Measurements from ENCODE around the gene WFDC11.
A peak's percentile ranks its signal among the peaks of the same experiment; 100 is the strongest.

The WFDC11 gene

DNA sequence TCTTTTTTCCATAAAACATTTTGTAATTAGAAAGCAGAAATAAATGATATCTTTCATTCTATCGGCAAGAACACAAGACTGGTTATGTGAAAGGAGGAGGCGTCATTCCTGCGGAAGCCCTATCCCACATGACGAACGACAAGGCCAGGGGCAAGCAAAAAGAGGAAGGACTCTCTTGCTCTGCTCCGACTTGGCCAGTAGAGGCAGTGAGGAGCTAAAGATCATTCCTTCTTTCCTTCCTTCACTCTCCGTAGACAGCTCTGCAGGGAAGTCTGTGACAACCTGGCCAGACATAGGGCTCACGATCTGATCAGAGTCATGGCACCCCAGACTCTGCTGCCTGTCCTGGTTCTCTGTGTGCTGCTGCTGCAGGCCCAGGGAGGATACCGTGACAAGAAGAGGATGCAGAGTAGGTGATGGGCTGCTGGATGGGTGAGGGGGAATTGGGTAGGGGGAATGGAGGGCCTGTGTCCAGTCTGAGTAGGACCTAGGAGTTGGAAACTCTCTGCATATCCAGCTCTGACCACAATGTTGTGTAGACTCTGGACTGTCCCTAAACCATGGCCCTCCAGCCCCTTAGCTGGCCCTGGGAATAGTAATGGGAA, 40.4 kb downstream of the WFDC11 start, which contains the start of gene WFDC10A:
WFDC10A (plus strand) TSS at position 244 of the 605 bp plus-strand sequence; CDS start at position 319, 75 bp downstream.
- TF ChIP-seq, protein P1, sequence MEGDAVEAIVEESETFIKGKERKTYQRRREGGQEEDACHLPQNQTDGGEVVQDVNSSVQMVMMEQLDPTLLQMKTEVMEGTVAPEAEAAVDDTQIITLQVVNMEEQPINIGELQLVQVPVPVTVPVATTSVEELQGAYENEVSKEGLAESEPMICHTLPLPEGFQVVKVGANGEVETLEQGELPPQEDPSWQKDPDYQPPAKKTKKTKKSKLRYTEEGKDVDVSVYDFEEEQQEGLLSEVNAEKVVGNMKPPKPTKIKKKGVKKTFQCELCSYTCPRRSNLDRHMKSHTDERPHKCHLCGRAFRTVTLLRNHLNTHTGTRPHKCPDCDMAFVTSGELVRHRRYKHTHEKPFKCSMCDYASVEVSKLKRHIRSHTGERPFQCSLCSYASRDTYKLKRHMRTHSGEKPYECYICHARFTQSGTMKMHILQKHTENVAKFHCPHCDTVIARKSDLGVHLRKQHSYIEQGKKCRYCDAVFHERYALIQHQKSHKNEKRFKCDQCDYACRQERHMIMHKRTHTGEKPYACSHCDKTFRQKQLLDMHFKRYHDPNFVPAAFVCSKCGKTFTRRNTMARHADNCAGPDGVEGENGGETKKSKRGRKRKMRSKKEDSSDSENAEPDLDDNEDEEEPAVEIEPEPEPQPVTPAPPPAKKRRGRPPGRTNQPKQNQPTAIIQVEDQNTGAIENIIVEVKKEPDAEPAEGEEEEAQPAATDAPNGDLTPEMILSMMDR (IDR thresholded peaks at IDR 0.05) = peak; percentile 83

DNA sequence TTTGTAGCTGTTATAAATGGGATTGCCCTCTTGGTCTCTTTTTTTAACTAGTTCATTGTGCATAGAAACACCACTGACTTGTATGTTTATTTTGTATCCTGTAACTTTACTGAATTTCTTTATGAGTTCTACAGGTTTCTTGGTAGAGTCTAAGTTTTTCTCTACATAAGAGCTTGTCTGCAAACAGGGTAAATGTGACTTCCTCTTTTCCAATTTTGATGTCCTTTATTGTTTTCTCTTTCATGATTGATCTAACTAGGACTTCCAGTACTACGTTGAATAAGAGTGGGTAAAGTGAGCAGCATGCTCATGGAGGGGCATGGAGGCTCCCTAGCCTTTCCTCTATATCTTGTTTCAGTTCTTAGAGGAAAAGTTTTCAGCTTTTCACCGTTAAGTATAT, 43.5 kb downstream of the WFDC11 start:
- TF ChIP-seq, protein P1 (IDR thresholded peaks at IDR 0.05) = no peak

DNA sequence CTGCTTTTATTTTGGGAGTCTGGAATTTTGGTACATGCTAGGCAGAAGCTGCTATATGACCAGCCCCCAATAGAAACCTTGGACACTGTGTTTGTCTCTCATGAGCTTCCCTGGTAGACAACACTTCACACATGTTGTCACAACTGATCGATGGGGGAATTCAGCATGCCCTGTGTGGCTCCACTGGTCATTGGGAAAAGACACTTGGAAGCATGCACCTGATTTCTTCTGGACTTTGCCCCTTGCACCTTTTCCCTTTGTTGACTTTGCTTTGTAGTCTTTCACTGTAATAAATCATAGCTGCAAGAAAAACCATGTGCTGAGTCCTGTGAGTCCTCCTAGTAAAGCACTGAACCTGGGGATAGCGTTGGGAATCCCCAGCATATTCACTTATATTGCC, 48.4 kb downstream of the WFDC11 start:
- TF ChIP-seq, protein P1 (IDR thresholded peaks at IDR 0.05) = no peak

DNA sequence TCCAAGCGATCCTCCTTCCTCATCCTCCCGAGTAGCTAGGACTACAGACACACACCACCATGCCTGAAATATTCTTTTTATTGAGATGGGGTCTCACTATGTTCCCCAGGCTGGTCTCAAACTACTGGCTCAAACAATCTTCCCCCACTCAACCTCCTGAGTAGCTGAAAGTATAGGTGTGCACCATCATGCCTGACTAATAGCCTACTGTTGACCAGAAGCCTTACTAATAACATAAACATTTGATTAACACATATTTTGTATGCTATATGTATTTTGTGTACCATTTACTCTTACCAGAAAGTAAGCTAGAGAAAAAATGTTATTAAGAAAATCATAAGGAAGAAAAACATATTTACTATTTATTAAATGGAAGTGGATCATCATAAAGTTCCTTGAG, 52.4 kb downstream of the WFDC11 start:
- TF ChIP-seq, protein P1 (IDR thresholded peaks at IDR 0.05) = no peak

DNA sequence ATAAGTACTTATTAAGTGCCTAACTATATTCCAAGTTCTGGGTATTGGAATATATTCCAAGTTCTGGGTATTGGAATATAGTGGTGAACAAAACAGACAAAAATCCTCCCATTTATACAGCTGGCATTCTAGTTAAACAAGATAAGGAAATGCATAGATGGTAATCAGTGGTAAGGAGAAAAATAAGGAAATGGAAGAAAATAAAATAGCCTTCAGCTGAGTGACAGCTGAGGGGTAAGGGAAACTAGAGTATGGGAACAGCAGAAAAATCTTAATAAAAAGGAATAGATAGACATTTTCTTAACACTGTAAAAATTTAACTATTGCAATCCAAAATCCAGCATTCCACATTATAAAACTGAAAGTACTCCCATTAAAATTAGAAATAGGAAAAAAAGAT, 57.7 kb downstream of the WFDC11 start:
- TF ChIP-seq, protein P1 (IDR thresholded peaks at IDR 0.05) = no peak

DNA sequence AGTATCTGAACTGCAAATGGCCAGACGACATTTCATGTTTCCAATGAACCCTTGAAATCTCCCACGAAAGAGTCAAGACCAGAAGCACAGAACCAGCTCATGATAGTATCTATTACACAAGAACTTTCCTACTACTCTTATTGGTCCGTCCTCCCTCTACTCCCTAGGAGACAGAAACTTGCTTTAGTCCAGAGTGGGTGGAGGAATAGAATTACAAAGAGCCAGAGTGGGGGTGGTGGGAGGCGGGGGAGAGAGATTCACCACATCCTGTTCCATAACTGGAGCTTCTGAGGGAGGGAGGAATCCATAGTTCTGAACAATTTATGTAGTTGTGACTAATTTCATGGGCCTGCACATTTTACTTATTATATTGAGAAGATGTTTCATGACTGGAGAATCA, 59.0 kb downstream of the WFDC11 start:
- TF ChIP-seq, protein P1 (IDR thresholded peaks at IDR 0.05) = no peak

DNA sequence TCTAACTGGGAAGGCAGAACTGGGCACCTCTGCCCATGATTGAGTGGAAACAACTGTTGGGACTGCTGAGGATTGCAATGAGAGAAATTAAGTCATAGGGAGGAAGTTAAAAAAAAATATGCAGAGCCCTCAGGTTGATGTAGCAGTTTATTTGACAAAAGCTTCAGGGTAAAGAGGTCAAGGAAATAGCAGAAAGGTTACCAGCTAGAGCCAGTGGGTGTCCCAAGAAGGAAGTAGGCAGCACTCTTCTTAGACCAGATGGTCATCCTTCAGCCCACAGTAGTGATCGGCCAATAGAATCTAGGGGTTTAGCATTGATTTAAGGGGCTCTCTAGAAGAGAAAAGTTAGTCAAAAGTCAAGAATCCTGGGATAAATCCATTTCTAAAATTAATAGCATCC, 62.2 kb downstream of the WFDC11 start:
- TF ChIP-seq, protein P1 (IDR thresholded peaks at IDR 0.05) = no peak
